Measurements from ENCODE around the gene HMGCR.

HMGCR gene

GRCh38 chr5:75319638-75320037, 17.4 kb upstream of the HMGCR start:
- TF ChIP-seq CTCF (IDR thresholded peaks at IDR 0.05; ENCODE audit: control insufficient read depth, extremely low read depth, insufficient read depth): no peak
- DNase-seq (ENCODE audit: low read depth): no peak
- H3K4me3 ChIP-seq (ENCODE audit: low read depth, low read length): no peak overlapping the region

- TF ChIP-seq CTCF (IDR thresholded peaks at IDR 0.05; ENCODE audit: control insufficient read depth, extremely low read depth, insufficient read depth): no peak
- no peak overlapping the region for H3K4me3 ChIP-seq (ENCODE audit: low read depth, low read length)
- DNase-seq (ENCODE audit: low read depth): no peak
These were observed 16.6 kb upstream of the HMGCR start for GRCh38 chr5:75320371-75320770.

- TF ChIP-seq CTCF (IDR thresholded peaks at IDR 0.05; ENCODE audit: control insufficient read depth, extremely low read depth, insufficient read depth): no peak
- DNase-seq (ENCODE audit: low read depth): no peak
These were observed 15.0 kb upstream of the HMGCR start for GRCh38 chr5:75322066-75322465.

GRCh38 chr5:75324791-75325190, 12.2 kb upstream of the HMGCR start:
- DNase-seq (ENCODE audit: low read depth): no peak
- no peak for TF ChIP-seq CTCF (IDR thresholded peaks at IDR 0.05; ENCODE audit: control insufficient read depth, extremely low read depth, insufficient read depth)
- no peak overlapping the region for H3K4me3 ChIP-seq (ENCODE audit: low read depth, low read length)

More at GRCh38 chr5:75322066-75322465, 15.0 kb upstream of the HMGCR start:
- no peak overlapping the region for H3K4me3 ChIP-seq (ENCODE audit: low read depth, low read length)

GRCh38 chr5:75325242-75325641, 11.8 kb upstream of the HMGCR start:
- DNase-seq (ENCODE audit: low read depth): no peak
- no peak for TF ChIP-seq CTCF (IDR thresholded peaks at IDR 0.05; ENCODE audit: control insufficient read depth, extremely low read depth, insufficient read depth)
- H3K4me3 ChIP-seq (ENCODE audit: low read depth, low read length): no peak overlapping the region

- no peak for TF ChIP-seq CTCF (IDR thresholded peaks at IDR 0.05; ENCODE audit: control insufficient read depth, extremely low read depth, insufficient read depth)
- no peak for DNase-seq (ENCODE audit: low read depth)
- H3K4me3 ChIP-seq (ENCODE audit: low read depth, low read length): no peak overlapping the region
These were observed 6.6 kb upstream of the HMGCR start for GRCh38 chr5:75330404-75330803.

Measured in LNCaP clone FGC (cell line).